Stimulated activated CD4-positive, alpha-beta T cell treated with anti-CD3 and anti-CD28 coated beads, Interleukin-15, amount 100 ng/mL, for 1 hour (primary cell): ENCODE measurements around the gene NR2F2.

Experiments
- DNase-seq, 2 donors: peaks; one replicate each; pipeline ENCODE4 v3.0.0-alpha.2; 2020; ENCODE audit warnings: low read depth in 1 of 2, low spot score in 1 of 2

The NR2F2 gene

GRCh38 chr15:96330450-96331143 is at the start of gene NR2F2:
Gene NR2F2, plus strand, starts transcription at chr15:96330700. Its CDS starts 1,406 bp downstream, at chr15:96332106.
- no peak for DNase-seq

GRCh38 chr15:96285305-96285704 is 45.2 kb upstream of the NR2F2 start:
- DNase-seq = no peak

- DNase-seq = no peak
Measured at GRCh38 chr15:96285729-96286254, 44.7 kb upstream of the NR2F2 start.

GRCh38 chr15:96290679-96291078 is 39.8 kb upstream of the NR2F2 start:
- no peak for DNase-seq

GRCh38 chr15:96292635-96293034 is 37.9 kb upstream of the NR2F2 start:
- no peak for DNase-seq

- no peak for DNase-seq
Measured at GRCh38 chr15:96293441-96293840, 37.1 kb upstream of the NR2F2 start.

- no peak for DNase-seq
Measured at GRCh38 chr15:96294766-96295165, 35.7 kb upstream of the NR2F2 start.

- DNase-seq = no peak
Measured at GRCh38 chr15:96296264-96296663, 34.2 kb upstream of the NR2F2 start.

- no peak for DNase-seq
Measured at GRCh38 chr15:96297783-96298182, 32.7 kb upstream of the NR2F2 start.

GRCh38 chr15:96298217-96298616 is 32.3 kb upstream of the NR2F2 start:
- no peak for DNase-seq

- DNase-seq = no peak
Measured at GRCh38 chr15:96300836-96301235, 29.7 kb upstream of the NR2F2 start.

GRCh38 chr15:96303503-96304056 is 26.9 kb upstream of the NR2F2 start:
- DNase-seq = no peak

- DNase-seq = no peak
Measured at GRCh38 chr15:96304839-96305238, 25.7 kb upstream of the NR2F2 start.

GRCh38 chr15:96306321-96306720 is 24.2 kb upstream of the NR2F2 start:
- no peak for DNase-seq

- DNase-seq = no peak
Measured at GRCh38 chr15:96307856-96308394, 22.6 kb upstream of the NR2F2 start.

GRCh38 chr15:96309143-96309660 is 21.3 kb upstream of the NR2F2 start:
- no peak for DNase-seq

- no peak for DNase-seq
Measured at GRCh38 chr15:96311256-96311955, 19.1 kb upstream of the NR2F2 start.

GRCh38 chr15:96311956-96312294 is 18.6 kb upstream of the NR2F2 start:
- no peak for DNase-seq

GRCh38 chr15:96312641-96313335 is 17.7 kb upstream of the NR2F2 start:
- no peak for DNase-seq

- DNase-seq = no peak
Measured at GRCh38 chr15:96314518-96314917, 16.0 kb upstream of the NR2F2 start.

GRCh38 chr15:96314963-96315362 is 15.5 kb upstream of the NR2F2 start:
- no peak for DNase-seq
